HUES64 (cell line): ENCODE measurements around the gene AP2M1.

ENCODE experiments used
- H3K27ac ChIP-seq: 2 replicates; pipeline ENCODE4 v1.7.0; 2013; ENCODE audit warnings: low read depth, low read length, inconsistent platforms
- H3K27me3 ChIP-seq: 2 replicates; pipeline ENCODE4 v1.6.1; 2013; ENCODE audit warnings: mild to moderate bottlenecking, low read length; ENCODE audit not compliant: insufficient read depth
- H3K36me3 ChIP-seq: 2 replicates; pipeline ENCODE4 v1.6.1; 2013; ENCODE audit warnings: mild to moderate bottlenecking, low read length; ENCODE audit not compliant: insufficient read depth
- H3K4me1 ChIP-seq: 2 replicates; pipeline ENCODE4 v1.6.1; 2013; ENCODE audit warnings: mild to moderate bottlenecking, low read length, moderate library complexity; ENCODE audit not compliant: insufficient read depth
- H3K4me3 ChIP-seq: 2 replicates; pipeline ENCODE4 v1.5.1; 2013; ENCODE audit warnings: mild to moderate bottlenecking, low read length, moderate library complexity
- H3K9ac ChIP-seq: 2 replicates; pipeline ENCODE4 v1.6.1; 2013; ENCODE audit warnings: mild to moderate bottlenecking, low read depth, low read length
- H3K9me3 ChIP-seq: 2 replicates; pipeline ENCODE4 v1.6.1; 2013; ENCODE audit warnings: low read depth, low read length; ENCODE audit not compliant: insufficient read depth
- WGBS: fragments of 150-250, 120-280 bp; methylation state at CpG from one replicate; pipeline ENCODE4 v1.1.7; 2013; ENCODE audit warnings: missing lambda C conversion rate; 5-methylcytosine and 5-hydroxymethylcytosine counted together

AP2M1 gene

DNA sequence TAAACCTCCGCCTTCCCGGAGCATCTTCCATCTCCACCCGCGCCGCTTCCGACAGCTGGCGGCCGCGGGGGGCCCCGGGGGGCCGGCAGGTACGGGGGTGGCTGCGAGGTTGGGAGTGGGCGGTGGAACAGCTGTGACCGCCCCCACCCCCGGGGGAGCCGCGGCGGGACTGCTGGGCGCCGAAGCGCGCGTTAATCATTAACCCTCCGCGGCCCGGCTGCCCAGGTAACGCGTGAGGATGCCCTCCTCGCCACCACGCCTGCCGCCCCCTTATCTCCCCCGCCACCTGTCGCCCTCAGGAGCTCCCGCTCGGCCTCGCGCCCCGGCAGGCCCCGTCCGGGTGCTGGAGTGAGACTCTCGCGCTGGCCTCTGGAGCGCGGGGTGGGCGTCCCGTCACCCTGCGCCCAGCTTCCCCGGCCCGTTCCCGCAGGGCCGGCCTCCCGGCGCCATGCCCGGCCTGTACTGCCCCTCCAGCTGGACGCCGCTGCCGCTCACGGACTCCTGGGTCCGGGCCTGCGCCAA, 55.5 kb downstream of the AP2M1 start:
- H3K36me3 ChIP-seq: no peaks in the 10 kb centered on the region
- H3K9ac ChIP-seq: no peak overlapping the region
- WGBS: 2% methylated on average over 59 of the region's 61 CpGs
- H3K27ac ChIP-seq: no peak overlapping the region
- H3K4me1 ChIP-seq: no peaks in the 10 kb centered on the region
- peaks cover 77% of the 10 kb centered on the region for H3K27me3 ChIP-seq
- H3K9me3 ChIP-seq: no peaks in the 10 kb centered on the region
- peak overlapping the region; percentile 58 for H3K4me3 ChIP-seq

DNA sequence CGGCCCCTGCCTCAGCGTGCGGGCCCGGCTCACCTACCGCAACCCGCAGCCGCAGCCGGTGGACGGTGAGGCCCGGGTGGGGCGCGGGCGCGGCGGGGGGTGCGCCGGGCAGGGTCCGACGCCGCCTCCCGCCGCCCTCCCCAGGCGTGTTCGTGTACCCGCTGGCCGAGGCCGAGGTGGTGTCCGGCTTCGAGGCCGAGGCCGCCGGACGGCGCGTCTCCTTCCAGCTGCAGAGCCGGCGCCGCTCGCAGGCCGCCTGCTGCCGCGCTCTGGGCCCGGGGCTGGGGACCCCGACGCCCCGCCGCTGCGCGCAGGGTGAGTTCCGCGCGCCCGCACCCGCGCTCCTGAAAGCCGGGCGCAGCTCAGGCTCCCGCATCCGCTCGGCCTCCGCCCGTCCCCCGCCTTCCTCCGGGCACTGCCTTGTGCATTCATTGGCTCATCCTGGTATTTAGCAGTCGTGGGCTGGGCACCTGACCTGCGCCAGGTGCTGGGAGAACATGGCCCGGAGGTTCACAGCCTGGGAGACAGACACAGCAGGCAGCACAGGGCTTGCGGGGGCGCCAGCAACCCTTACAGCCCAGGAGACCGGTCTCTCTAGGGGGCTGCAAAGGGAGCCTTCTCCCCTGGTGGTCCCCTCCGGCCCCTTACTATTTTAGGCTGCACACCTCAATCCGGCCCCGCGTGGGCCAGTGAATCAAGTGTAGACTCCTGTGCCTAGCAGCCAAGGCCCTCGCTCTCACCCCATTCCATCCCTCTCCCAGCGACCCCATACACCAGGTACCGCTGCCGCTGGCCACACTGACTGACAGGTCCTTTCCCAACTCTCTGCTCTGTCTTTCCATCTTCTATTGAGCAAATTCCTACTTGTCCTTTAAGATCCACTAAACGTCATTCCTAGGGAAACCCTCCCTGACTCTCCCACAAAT, 56.2 kb downstream of the AP2M1 start:
- no peak overlapping the region for H3K27ac ChIP-seq
- no peak overlapping the region for H3K9ac ChIP-seq
- H3K4me3 ChIP-seq: peak overlapping the region; percentile 58
- no peaks in the 10 kb centered on the region for H3K4me1 ChIP-seq
- peaks cover 77% of the 10 kb centered on the region for H3K27me3 ChIP-seq
- no peaks in the 10 kb centered on the region for H3K36me3 ChIP-seq
- H3K9me3 ChIP-seq: no peaks in the 10 kb centered on the region
- WGBS: 8% methylated on average over 79 of the region's 79 CpGs

DNA sequence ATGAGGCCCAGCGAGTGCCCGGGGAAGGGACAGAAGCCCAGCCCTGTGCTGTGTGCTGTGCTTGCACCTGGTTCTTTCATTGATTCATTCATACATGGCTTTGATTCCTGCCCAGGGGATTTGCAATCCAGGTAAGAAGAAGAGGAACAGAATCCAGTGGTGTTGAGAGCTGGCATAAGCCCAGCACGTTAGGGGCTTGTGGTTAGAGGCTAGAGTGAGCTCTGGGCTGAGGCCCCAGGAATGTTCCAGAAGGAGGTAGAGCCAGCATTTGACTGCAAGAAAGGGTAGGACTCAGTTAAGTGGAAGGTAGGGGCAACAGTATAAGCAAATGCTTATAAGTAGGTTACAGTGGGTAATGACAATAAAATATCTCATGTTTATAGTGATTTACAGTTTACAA, 57.0 kb downstream of the AP2M1 start:
- Histone ChIP-seq H3K9ac (no peak overlapping the region), H3K4me1 (no peaks in the 10 kb centered on the region), H3K9me3 (no peaks in the 10 kb centered on the region), H3K27me3 (peaks cover 74% of the 10 kb centered on the region), H3K4me3 (no peak overlapping the region), H3K36me3 (no peaks in the 10 kb centered on the region), H3K27ac (no peak overlapping the region)
- WGBS: 66% methylated on average over 3 of the region's 3 CpGs

DNA sequence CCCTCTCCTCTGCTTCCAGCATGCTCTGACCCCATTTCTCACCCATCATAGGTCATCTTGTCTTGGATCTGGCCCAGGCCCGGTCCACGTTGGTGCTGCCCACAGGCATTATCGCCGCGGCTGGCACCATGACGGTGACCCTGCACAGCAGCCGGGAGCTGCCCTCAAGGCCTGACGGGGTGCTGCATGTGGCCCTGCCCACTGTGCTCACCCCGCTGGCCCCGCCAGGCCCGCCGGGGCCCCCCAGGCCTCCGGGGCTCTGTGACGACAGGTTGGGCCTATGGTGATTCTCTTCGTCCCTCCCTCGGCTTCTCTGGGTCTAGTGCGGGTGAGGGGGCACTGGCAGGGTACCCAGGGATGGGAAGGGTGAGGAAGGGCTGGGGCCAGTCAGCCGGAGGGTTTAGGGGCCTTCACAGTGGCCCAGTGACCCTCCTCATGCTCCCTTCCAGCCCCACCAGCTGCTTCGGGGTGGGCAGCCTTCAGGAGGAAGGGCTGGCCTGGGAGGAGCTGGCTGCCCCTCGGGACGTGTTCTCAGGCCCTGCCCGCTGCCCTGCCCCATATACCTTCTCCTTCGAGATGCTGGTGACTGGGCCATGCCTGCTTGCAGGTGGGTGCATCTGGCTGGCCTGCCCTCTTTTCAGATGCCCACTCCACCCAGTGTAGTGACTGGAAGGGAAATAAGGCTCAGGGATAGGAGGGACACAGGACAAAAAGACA, 58.6 kb downstream of the AP2M1 start:
- Histone ChIP-seq H3K27ac (no peak overlapping the region), H3K9me3 (no peaks in the 10 kb centered on the region), H3K36me3 (no peaks in the 10 kb centered on the region), H3K9ac (no peak overlapping the region), H3K27me3 (peaks cover 64% of the 10 kb centered on the region), H3K4me3 (no peak overlapping the region), H3K4me1 (no peaks in the 10 kb centered on the region)
- 90% methylated on average over 23 of the region's 23 CpGs for WGBS
